Suprapubic skin (tissue), 4 donors: ENCODE measurements around the gene CNOT11. TPM values are rescaled to one million over a fixed set of nuclear protein-coding genes. Genes with fewer than 3 reads are reported as not detected.

Source experiments
- DNase-seq, 2 donors: peaks; one replicate each; pipeline ENCODE4 v3.0.0-alpha.2; 2019; ENCODE audit warnings: low spot score in 2 of 2
- H3K27ac ChIP-seq: fragments of 200-600 bp; sonication (generic); one replicate; pipeline ENCODE4 v1.5.1; 2019
- H3K27me3 ChIP-seq: fragments of 200-600 bp; sonication (generic); one replicate; pipeline ENCODE4 v1.5.1; 2019
- H3K36me3 ChIP-seq: fragments of 200-600 bp; sonication (generic); one replicate; pipeline ENCODE4 v1.5.1; 2019
- H3K4me1 ChIP-seq: fragments of 200-600 bp; sonication (generic); one replicate; pipeline ENCODE4 v1.5.1; 2019
- H3K4me3 ChIP-seq: fragments of 200-600 bp; sonication (generic); one replicate; pipeline ENCODE4 v1.5.1; 2019; ENCODE audit warnings: mild to moderate bottlenecking
- H3K9me3 ChIP-seq: fragments of 200-600 bp; sonication (generic); one replicate; pipeline ENCODE4 v1.5.1; 2019
- EP300 ChIP-seq: sonication (generic); formaldehyde crosslinking; IDR thresholded peaks from one replicate; pipeline ENCODE4 v1.6.1; 2017; ENCODE audit warnings: antibody characterized with exemption
- POLR2A ChIP-seq, 2 donors: fragments of 450-650 bp; IDR thresholded peaks; one replicate each; pipeline ENCODE4 v1.6.1; 2017; ENCODE audit warnings: antibody characterized with exemption in 2 of 2, mild to moderate bottlenecking in 2 of 2, moderate library complexity in 2 of 2
- POLR2AphosphoS5 ChIP-seq, 3 donors: sonication (generic); formaldehyde crosslinking; IDR thresholded peaks; one replicate each; pipeline ENCODE4 v1.6.1; 2017; ENCODE audit warnings: antibody characterized with exemption in 3 of 3
- WGBS: methylation state at CpG from one replicate; pipeline ENCODE4 v1.1.5; 2018; 5-methylcytosine and 5-hydroxymethylcytosine counted together
- total RNA-seq, 4 donors: library from RNA; depleted of rRNA; stranded (reverse); fragments of >200 nt; gene quantifications; one replicate each; pipeline ENCODE4 v1.1.0, GENCODE V29; 2016
- TF ChIP-seq, protein P1 (sequence below), 2 donors: fragments of 200-600 bp in 1 of 2; fragments of 450-650 bp in 1 of 2; sonication (generic) in 1 of 2; IDR thresholded peaks; one replicate each; pipeline ENCODE4 v1.5.1; 2016 to 2019; ENCODE audit warnings: antibody characterized with exemption in 2 of 2, mild to moderate bottlenecking in 1 of 2, moderate library complexity in 1 of 2

Gene CNOT11
- total RNA-seq, 4 donors from 2014 or later, result 24.9 to 32.7 (median 28.6) TPM

DNA sequence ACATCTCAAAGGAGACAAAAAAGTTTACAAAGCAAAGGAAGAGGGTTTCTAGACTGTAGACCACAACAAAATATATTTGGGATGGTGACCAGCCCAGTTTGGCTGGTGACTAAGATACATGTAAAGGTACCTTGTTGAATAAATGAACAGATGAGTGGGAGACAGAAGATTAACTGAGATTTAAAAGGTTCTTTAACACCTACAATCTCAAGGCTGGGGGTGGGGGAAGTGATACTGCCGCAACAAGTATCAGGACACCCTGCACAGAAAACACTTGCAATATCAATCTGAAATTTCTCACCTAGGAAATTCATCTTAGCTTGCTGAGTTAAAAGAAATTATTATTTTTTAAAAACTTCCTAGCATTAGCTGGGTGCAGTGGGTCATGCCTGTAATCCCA is 47.5 kb downstream of the CNOT11 start:
- TF ChIP-seq, protein P1, sequence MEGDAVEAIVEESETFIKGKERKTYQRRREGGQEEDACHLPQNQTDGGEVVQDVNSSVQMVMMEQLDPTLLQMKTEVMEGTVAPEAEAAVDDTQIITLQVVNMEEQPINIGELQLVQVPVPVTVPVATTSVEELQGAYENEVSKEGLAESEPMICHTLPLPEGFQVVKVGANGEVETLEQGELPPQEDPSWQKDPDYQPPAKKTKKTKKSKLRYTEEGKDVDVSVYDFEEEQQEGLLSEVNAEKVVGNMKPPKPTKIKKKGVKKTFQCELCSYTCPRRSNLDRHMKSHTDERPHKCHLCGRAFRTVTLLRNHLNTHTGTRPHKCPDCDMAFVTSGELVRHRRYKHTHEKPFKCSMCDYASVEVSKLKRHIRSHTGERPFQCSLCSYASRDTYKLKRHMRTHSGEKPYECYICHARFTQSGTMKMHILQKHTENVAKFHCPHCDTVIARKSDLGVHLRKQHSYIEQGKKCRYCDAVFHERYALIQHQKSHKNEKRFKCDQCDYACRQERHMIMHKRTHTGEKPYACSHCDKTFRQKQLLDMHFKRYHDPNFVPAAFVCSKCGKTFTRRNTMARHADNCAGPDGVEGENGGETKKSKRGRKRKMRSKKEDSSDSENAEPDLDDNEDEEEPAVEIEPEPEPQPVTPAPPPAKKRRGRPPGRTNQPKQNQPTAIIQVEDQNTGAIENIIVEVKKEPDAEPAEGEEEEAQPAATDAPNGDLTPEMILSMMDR (IDR thresholded peaks at IDR 0.05), result no peak
- TF ChIP-seq POLR2A (IDR thresholded peaks at IDR 0.05) (no peak), POLR2AphosphoS5 (IDR thresholded peaks at IDR 0.05) (no peak)
- Histone ChIP-seq H3K27ac (no peak overlapping the region), H3K4me1 (peaks cover 86% of the 10 kb centered on the region), H3K27me3 (no peaks in the 10 kb centered on the region), H3K36me3 (no peaks in the 10 kb centered on the region), H3K4me3 (no peak overlapping the region), H3K9me3 (no peaks in the 10 kb centered on the region)
- 85% methylated on average over 1 of the region's 1 CpG for WGBS
- no peak for DNase-seq

DNA sequence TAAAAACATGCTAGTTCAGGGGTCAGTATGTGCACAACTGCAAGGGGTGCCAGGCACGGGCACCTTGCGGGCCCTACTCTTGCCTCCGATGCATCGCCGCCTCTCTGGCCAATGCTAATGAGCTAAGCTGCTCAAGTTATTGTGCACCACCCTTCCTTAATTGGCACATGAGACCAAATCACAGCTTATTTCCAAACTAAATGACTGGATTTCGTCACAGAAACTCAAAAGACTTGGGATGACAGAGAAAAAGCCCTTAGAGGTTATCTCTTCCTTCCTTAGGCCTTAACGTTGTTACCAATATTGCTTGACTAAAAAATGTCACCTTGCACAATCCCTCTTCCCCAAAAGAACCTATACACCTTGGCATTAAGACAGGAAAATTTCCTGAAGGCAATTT is 48.1 kb downstream of the CNOT11 start:
- TF ChIP-seq POLR2A (IDR thresholded peaks at IDR 0.05) (no peak), EP300 (no peak), POLR2AphosphoS5 (IDR thresholded peaks at IDR 0.05) (no peak)
- TF ChIP-seq, protein P1 (IDR thresholded peaks at IDR 0.05), result no peak
- H3K27ac ChIP-seq, result no peak overlapping the region
- peaks cover 91% of the 10 kb centered on the region for H3K4me1 ChIP-seq
- no peaks in the 10 kb centered on the region for H3K9me3 ChIP-seq
- H3K4me3 ChIP-seq, result no peak overlapping the region
- H3K36me3 ChIP-seq, result no peaks in the 10 kb centered on the region
- WGBS, result 55% methylated on average over 7 of the region's 7 CpGs
- H3K27me3 ChIP-seq, result no peaks in the 10 kb centered on the region
- no peak for DNase-seq

DNA sequence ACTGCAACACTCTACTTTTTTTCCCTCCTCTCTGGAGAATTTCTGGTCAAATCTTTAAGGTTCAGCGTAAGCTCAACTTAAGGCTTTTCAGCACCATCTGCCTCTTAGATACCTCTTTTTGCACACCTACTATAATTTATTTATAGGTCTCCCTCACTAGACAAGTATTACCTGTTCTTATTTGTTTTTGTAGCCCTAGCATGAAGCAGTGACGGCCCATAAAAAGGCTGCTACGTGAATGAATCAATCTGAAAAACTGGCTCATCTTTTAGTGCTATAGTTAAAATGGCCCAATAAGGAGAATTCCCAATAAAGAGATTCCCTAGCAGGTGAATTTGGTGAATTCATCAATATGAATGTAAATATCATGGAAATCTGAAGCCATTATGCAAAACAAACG is 49.3 kb downstream of the CNOT11 start:
- H3K27ac ChIP-seq, result no peak overlapping the region
- DNase-seq, result no peak
- no peak overlapping the region for H3K4me3 ChIP-seq
- 60% methylated on average over 4 of the region's 4 CpGs for WGBS
- no peaks in the 10 kb centered on the region for H3K27me3 ChIP-seq
- no peaks in the 10 kb centered on the region for H3K9me3 ChIP-seq
- TF ChIP-seq POLR2A (IDR thresholded peaks at IDR 0.05) (no peak), POLR2AphosphoS5 (IDR thresholded peaks at IDR 0.05) (no peak), EP300 (no peak)
- TF ChIP-seq, protein P1 (IDR thresholded peaks at IDR 0.05), result no peak
- H3K36me3 ChIP-seq, result no peaks in the 10 kb centered on the region
- H3K4me1 ChIP-seq, result peaks cover 89% of the 10 kb centered on the region

DNA sequence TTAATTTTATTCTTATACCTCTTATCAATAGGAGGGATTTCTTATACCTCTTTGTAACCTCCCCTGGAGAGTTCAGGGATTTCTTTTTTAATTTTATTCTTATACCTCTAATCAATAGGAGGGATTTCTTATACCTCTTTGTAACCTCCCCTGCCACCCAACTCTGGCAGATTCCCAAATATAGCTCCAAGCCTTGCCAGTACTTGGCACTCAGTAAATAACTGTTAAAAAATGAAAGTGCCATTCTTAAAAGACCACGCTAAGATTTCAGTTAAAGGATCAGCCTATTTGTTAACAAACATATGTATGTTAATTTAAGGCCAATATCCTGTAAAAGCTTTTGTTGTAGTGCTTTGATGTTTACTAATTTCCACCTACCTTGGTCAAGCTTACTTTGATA is 51.0 kb downstream of the CNOT11 start:
- DNase-seq, result no peak
- TF ChIP-seq POLR2A (IDR thresholded peaks at IDR 0.05) (no peak), POLR2AphosphoS5 (IDR thresholded peaks at IDR 0.05) (no peak)
- TF ChIP-seq, protein P1 (IDR thresholded peaks at IDR 0.05), result no peak
- Histone ChIP-seq H3K9me3 (no peaks in the 10 kb centered on the region), H3K4me3 (no peak overlapping the region), H3K27me3 (no peaks in the 10 kb centered on the region), H3K36me3 (no peaks in the 10 kb centered on the region), H3K4me1 (peaks cover 90% of the 10 kb centered on the region), H3K27ac (no peak overlapping the region)
- WGBS, result 80% methylated on average over 1 of the region's 1 CpG

DNA sequence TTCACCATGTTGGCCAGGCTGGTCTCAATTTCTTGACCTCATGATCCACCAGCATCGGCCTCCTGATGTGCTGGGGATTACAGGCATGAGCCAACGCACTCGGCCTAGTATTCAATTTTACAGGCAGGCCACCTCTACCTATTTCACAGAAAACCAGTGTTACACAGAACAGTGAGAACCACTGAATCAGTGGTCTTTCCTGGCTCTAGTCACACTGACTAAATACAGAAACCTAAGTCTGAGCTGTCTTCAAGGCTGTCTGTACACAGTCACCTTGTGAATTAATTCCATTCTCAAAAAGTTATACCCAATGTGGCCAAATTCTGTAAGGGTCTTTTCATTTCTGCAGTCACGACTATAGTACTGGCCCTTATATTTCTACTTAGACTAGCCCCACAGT is 52.3 kb downstream of the CNOT11 start:
- TF ChIP-seq POLR2AphosphoS5 (IDR thresholded peaks at IDR 0.05), result no peak
- TF ChIP-seq POLR2A (IDR thresholded peaks at IDR 0.05), result no peak
- TF ChIP-seq, protein P1 (IDR thresholded peaks at IDR 0.05), result no peak
- H3K27me3 ChIP-seq, result no peaks in the 10 kb centered on the region
- H3K4me1 ChIP-seq, result peaks cover 86% of the 10 kb centered on the region
- H3K36me3 ChIP-seq, result no peaks in the 10 kb centered on the region
- H3K4me3 ChIP-seq, result peak overlapping the region; percentile 89
- 71% methylated on average over 4 of the region's 4 CpGs for WGBS
- no peaks in the 10 kb centered on the region for H3K9me3 ChIP-seq
- H3K27ac ChIP-seq, result no peak overlapping the region
- no peak for DNase-seq
